GM12891 (cell line): ENCODE data around the gene RANBP1.

Source experiments
- POLR2A ChIP-seq: IDR thresholded peaks from 2 replicates; pipeline ENCODE4 v1.6.1; 2011; ENCODE audit warnings: low read depth, low read length, control low read depth
- POLR2AphosphoS5 ChIP-seq: IDR thresholded peaks from 2 replicates; pipeline ENCODE4 v1.6.1; 2011; ENCODE audit warnings: low read depth, low read length, control low read depth

DNA sequence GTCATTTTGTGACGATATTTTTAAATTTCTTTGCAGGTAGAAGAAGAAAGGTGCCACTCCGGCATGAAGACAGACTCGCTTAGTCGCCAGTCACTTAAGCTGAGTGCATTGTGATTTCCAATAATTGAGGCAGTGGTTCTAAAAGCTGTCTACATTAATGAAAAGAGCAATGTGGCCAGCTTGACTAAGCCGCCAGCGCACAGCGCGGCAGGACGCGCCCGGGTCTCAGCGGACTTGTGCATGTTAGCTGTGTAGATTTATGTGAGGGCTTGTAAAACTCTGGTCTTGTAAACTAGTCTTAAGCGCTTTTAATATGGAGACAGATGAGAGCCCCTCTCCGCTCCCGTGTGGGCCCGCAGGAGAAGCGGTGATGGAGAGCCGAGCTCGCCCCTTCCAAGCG, 30.3 kb upstream of the RANBP1 start:
- TF ChIP-seq POLR2A (no peak), POLR2AphosphoS5 (no peak)
